Mucosa of stomach (tissue), 1 donor: Measurements from ENCODE around the gene HDGF.

Source experiments
- H3K27me3 ChIP-seq: one replicate; pipeline ENCODE4 v1.7.0; 2013; ENCODE audit warnings: mild to moderate bottlenecking, low read length; ENCODE audit not compliant: control insufficient read depth, insufficient read depth
- H3K36me3 ChIP-seq: one replicate; pipeline ENCODE4 v1.7.0; 2013; ENCODE audit warnings: low read length; ENCODE audit not compliant: control insufficient read depth, insufficient read depth
- H3K4me1 ChIP-seq: one replicate; pipeline ENCODE4 v1.7.0; 2013; ENCODE audit warnings: mild to moderate bottlenecking, low read length; ENCODE audit not compliant: control insufficient read depth, insufficient read depth
- H3K4me3 ChIP-seq: one replicate; pipeline ENCODE4 v1.7.0; 2013; ENCODE audit warnings: low read length
- H3K9ac ChIP-seq: one replicate; pipeline ENCODE4 v1.7.0; 2013; ENCODE audit warnings: mild to moderate bottlenecking, low read length, moderate library complexity
- H3K9me3 ChIP-seq: one replicate; pipeline ENCODE4 v1.7.0; 2013; ENCODE audit warnings: mild to moderate bottlenecking, low read length, moderate library complexity; ENCODE audit not compliant: control insufficient read depth
- donor health status: Pancreatic carcinoma.

The HDGF gene

GRCh38 chr1:156694690-156694962 lies 56.8 kb downstream of the HDGF start:
- no peaks in the 10 kb centered on the region for H3K9me3 ChIP-seq
- H3K4me1 ChIP-seq: peaks cover 30% of the 10 kb centered on the region
- no peak overlapping the region for H3K4me3 ChIP-seq
- H3K36me3 ChIP-seq: no peaks in the 10 kb centered on the region
- peaks cover 41% of the 10 kb centered on the region for H3K27me3 ChIP-seq
- no peak overlapping the region for H3K9ac ChIP-seq

DNA sequence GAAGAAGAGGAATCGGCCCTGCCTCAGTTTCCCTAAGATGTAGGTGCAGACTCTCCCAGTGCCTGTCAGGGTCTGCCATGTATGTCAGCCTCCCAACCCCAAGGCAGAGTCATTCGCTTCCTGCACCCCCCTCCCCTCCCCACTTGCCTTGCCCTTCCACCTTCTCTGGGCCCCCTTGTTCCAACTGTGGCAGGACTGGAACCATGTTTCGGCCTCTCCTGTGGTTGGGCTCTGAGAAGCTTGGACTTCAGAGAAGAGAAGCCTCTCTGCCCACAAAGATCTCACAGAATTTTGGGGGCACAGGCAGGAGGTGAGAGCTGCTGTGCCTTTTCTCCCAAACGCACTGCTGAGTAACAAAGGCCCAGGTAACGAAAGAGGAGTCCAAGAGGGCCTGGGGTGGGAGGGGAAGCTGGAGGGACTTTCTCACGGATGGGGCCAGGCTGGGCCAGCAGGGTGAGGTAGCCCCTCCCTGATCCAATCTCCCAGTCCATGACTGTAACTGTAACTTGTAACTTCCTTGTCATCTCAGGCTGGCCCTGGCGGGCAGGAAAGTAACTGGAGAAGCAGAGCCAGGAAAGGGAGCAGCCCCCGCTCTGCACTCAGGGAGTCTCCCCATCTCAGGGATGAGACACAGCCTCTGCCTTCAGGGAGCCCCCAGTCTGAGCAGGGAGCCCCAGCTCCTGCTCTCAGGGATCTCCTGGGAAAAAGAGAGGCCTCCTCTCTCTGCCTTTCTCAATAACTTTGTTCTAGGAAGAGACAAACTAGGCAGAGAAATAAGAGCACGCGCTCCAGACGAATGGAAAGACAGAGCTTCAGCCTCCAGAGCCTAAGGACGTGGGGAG lies 57.4 kb downstream of the HDGF start:
- H3K36me3 ChIP-seq: no peaks in the 10 kb centered on the region
- no peaks in the 10 kb centered on the region for H3K9me3 ChIP-seq
- H3K4me1 ChIP-seq: peaks cover 30% of the 10 kb centered on the region
- no peak overlapping the region for H3K9ac ChIP-seq
- H3K27me3 ChIP-seq: peaks cover 44% of the 10 kb centered on the region
- H3K4me3 ChIP-seq: no peak overlapping the region

DNA sequence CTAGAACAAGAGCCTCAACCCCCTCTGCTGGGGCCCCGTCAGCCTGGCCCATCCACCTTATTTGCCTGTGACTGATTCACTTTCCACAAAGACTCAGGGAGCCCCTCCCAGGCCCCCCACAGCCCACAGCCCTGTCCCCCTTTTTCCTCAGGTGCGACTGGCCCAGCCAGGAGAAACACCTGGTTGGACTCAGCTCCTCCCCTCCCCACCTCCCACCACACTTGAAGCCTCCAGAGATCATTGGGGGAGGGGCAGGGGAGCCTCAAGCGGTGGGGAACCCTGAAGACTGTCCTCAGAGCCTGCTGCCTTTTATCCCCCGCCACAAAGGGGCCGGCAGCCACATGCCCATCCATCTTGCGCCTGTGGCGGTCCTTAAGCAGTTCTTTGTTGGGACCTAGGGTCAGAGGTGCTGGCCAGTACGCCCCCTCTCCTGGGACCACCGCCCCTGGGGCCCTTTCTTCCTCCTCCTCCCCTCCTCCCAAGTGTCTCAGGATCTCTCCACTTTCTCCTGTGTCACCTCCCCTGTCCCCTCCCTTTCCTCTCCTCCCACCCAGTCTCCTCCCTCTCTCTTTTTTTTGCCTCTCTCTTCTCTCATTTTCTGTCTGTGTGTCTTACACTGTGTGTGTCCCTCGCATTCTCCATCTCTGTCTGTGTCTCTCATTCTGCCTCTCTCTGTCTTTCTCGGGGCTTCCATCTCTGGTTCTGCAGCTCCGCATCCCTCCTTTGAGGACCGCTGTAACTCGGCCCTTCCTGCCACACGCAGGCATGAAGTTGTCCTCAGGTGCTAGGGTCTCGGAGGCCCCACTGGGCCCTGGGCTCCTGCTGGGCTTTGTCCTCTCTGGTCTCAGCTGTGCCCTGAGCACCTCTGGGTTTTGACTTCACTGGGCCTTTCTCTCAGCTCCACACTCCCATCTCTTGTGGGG lies 58.3 kb downstream of the HDGF start:
- Histone ChIP-seq H3K4me1 (peaks cover 30% of the 10 kb centered on the region), H3K36me3 (no peaks in the 10 kb centered on the region), H3K4me3 (no peak overlapping the region), H3K9ac (no peak overlapping the region), H3K9me3 (no peaks in the 10 kb centered on the region), H3K27me3 (peaks cover 51% of the 10 kb centered on the region)

GRCh38 chr1:156692441-156692924 lies 59.0 kb downstream of the HDGF start:
- peaks cover 30% of the 10 kb centered on the region for H3K4me1 ChIP-seq
- H3K9ac ChIP-seq: no peak overlapping the region
- H3K9me3 ChIP-seq: no peaks in the 10 kb centered on the region
- peaks cover 51% of the 10 kb centered on the region for H3K27me3 ChIP-seq
- no peaks in the 10 kb centered on the region for H3K36me3 ChIP-seq
- H3K4me3 ChIP-seq: no peak overlapping the region
